ENCODE data around the gene SNRNP40.
A peak's percentile ranks its signal among the peaks of the same experiment; 100 is the strongest.

SNRNP40 gene

GRCh38 chr1:31244326-31244725 is 52.3 kb downstream of the SNRNP40 start:
- Histone ChIP-seq H3K27ac (no peak overlapping the region), H3K4me3 (no peak overlapping the region), H3K27me3 (peaks cover 0 to 19% of the 10 kb centered on the region in 2 donors), H3K36me3 (no peaks in the 10 kb centered on the region), H3K9me3 (no peaks in the 10 kb centered on the region), H3K4me1 (peaks cover 0 to 7% (median 3%) of the 10 kb centered on the region in 4 donors)
- no peak for TF ChIP-seq CTCF (IDR thresholded peaks at IDR 0.05)
- intact Hi-C loops (cut with DNase I; ENCODE audit: low total_unique reads) = no loop called here
- no peak for DNase-seq

GRCh38 chr1:31243501-31244286 is 52.9 kb downstream of the SNRNP40 start:
- Histone ChIP-seq H3K4me3 (no peak overlapping the region), H3K9me3 (no peaks in the 10 kb centered on the region), H3K36me3 (no peaks in the 10 kb centered on the region), H3K4me1 (peaks cover 0 to 13% (median 9%) of the 10 kb centered on the region in 4 donors), H3K27me3 (peaks cover 0 to 26% of the 10 kb centered on the region in 2 donors), H3K27ac (no peak overlapping the region)
- TF ChIP-seq CTCF (IDR thresholded peaks at IDR 0.05) = no peak
- DNase-seq = no peak
- intact Hi-C loops (cut with DNase I; ENCODE audit: low total_unique reads) = no loop called here

DNA sequence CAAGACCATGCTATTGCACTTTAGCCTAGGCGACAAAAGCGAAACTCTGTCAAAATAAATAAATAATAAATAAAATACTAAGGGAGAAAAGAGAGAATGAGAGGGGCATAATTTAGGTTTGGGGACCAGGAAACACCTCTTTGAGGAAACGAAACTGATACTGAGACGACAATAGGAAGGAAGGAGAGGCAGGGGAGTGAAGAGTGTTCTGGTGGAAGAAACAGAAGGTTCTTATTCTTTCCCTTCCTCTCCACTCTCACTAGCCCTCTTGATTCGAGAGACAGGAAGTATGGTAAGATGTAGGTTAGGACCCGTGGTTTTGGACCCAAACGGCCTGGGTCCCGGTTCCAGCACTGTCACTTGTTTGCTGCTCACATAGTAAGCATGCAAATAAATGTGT is 55.3 kb downstream of the SNRNP40 start:
- peaks cover 0 to 48% of the 10 kb centered on the region in 2 donors for H3K27me3 ChIP-seq
- no peak for TF ChIP-seq CTCF (IDR thresholded peaks at IDR 0.05)
- no peak overlapping the region for H3K27ac ChIP-seq
- peaks cover 0 to 16% (median 10%) of the 10 kb centered on the region in 4 donors for H3K4me1 ChIP-seq
- H3K36me3 ChIP-seq = no peaks in the 10 kb centered on the region
- DNase-seq = no peak
- no peaks in the 10 kb centered on the region for H3K9me3 ChIP-seq
- no peak overlapping the region for H3K4me3 ChIP-seq
- intact Hi-C loops (cut with DNase I; ENCODE audit: low total_unique reads) = no loop called here

- Histone ChIP-seq H3K27ac (no peak within 1 kb of the TSS), H3K9me3 (no peaks in the 10 kb centered on the region), H3K27me3 (peaks cover 0 to 61% of the 10 kb centered on the region in 2 donors), H3K36me3 (no peaks in the 10 kb centered on the region), H3K4me1 (peaks cover 0 to 16% (median 10%) of the 10 kb centered on the region in 4 donors), H3K4me3 (peak within 1 kb of the TSS; percentile 18 to 39)
- TF ChIP-seq CTCF (IDR thresholded peaks at IDR 0.05) = no peak
- intact Hi-C loops (cut with DNase I; ENCODE audit: low total_unique reads) = no loop called here
- DNase-seq = no peak
These were observed 56.8 kb downstream of the SNRNP40 start, which contains the start of gene NKAIN1 for GRCh38 chr1:31239653-31240241. NKAIN1 (minus strand) TSS chr1:31239887; CDS start chr1:31239547, 340 bp downstream.

DNA sequence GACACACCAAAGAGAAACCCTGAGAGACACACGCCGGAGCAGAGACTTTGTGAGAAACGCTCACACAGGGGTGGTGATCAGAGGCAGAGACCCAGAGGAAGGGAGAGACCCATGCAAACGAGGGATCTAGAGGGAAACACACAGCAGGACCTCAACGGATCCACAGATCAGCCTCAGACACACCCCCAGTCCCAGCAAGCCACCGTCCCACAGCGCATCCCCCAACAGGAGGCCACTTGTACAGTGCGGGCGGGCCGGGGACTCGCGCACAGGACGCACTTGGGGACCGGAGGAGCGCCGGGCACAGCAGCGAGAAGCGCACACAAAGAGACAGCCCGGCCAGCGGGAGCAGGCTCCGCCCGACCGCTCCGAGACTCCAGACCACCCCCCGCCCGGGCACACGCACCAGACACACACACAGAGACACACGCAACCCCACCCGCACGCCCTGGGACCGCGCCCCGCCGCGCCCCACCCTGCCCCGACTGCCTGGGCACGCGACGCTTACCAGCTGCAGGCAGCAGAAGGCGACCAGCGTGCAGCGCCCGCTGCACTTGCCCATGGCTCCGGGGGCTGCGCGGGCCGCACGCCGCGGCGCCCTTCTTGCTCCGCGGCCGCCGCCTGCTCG is 57.5 kb downstream of the SNRNP40 start:
- Histone ChIP-seq H3K27me3 (peaks cover 0 to 68% of the 10 kb centered on the region in 2 donors), H3K27ac (no peak overlapping the region), H3K36me3 (no peaks in the 10 kb centered on the region), H3K9me3 (no peaks in the 10 kb centered on the region), H3K4me3 (peak overlapping the region; percentile 18 to 39), H3K4me1 (peaks cover 0 to 16% (median 10%) of the 10 kb centered on the region in 4 donors)
- intact Hi-C loops (cut with DNase I; ENCODE audit: low total_unique reads) = no loop called here
- TF ChIP-seq CTCF (IDR thresholded peaks at IDR 0.05) = no peak
- DNase-seq = no peak
